Measurements from ENCODE around the gene CDC42BPB.

Gene CDC42BPB

GRCh38 chr14:102914474-102915291 lies 142.7 kb downstream of the CDC42BPB start:
- no peak overlapping the region for H3K4me3 ChIP-seq (ENCODE audit: low read depth, low read length)
- TF ChIP-seq, protein P1, sequence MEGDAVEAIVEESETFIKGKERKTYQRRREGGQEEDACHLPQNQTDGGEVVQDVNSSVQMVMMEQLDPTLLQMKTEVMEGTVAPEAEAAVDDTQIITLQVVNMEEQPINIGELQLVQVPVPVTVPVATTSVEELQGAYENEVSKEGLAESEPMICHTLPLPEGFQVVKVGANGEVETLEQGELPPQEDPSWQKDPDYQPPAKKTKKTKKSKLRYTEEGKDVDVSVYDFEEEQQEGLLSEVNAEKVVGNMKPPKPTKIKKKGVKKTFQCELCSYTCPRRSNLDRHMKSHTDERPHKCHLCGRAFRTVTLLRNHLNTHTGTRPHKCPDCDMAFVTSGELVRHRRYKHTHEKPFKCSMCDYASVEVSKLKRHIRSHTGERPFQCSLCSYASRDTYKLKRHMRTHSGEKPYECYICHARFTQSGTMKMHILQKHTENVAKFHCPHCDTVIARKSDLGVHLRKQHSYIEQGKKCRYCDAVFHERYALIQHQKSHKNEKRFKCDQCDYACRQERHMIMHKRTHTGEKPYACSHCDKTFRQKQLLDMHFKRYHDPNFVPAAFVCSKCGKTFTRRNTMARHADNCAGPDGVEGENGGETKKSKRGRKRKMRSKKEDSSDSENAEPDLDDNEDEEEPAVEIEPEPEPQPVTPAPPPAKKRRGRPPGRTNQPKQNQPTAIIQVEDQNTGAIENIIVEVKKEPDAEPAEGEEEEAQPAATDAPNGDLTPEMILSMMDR (IDR thresholded peaks at IDR 0.05; ENCODE audit: low read depth, low read length), result no peak

DNA sequence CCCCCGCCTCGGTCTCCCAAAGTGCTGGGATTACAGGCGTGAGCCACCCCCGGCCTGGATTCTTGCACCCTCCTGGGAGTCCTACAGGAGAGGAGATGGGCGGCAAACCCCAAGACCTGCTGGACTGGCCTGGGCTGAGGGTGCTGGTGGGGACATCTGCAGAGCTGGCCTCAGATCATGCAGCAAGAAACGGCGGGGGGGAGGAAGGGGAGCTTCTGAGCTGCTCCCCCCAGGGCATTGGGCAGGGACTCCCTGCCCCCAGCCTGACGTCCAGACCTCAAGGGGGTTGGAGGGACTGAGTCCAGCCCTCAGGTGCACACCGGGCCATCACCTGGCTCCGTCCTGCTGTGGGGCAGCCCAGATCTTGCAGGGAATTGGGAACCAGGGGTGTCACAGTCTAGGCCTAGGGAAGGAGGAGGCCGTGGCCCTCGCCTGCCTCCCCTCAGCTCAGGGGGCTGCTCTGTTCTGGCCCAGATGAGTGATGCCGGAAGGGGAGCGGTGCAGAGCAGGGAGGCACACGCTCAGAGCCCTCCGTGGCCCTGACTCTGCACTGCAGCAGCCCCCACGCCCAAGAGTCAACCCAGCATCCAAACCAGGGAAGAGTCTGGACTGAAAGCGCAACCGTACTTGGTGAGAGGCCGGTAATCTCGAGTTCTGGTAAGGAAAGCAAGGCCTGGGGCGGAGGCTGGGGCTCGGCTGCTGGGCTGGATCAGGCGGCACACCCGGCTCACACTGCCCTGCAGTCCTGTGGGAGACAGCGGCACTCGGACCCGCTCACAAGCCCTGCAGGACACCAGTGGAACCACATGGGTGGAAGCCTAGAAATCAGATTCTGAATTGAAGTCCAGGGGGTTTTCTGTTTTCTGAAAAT lies 143.8 kb downstream of the CDC42BPB start:
- TF ChIP-seq, protein P1 (IDR thresholded peaks at IDR 0.05; ENCODE audit: low read depth, low read length), result no peak
- no peak overlapping the region for H3K4me3 ChIP-seq (ENCODE audit: low read depth, low read length)

DNA sequence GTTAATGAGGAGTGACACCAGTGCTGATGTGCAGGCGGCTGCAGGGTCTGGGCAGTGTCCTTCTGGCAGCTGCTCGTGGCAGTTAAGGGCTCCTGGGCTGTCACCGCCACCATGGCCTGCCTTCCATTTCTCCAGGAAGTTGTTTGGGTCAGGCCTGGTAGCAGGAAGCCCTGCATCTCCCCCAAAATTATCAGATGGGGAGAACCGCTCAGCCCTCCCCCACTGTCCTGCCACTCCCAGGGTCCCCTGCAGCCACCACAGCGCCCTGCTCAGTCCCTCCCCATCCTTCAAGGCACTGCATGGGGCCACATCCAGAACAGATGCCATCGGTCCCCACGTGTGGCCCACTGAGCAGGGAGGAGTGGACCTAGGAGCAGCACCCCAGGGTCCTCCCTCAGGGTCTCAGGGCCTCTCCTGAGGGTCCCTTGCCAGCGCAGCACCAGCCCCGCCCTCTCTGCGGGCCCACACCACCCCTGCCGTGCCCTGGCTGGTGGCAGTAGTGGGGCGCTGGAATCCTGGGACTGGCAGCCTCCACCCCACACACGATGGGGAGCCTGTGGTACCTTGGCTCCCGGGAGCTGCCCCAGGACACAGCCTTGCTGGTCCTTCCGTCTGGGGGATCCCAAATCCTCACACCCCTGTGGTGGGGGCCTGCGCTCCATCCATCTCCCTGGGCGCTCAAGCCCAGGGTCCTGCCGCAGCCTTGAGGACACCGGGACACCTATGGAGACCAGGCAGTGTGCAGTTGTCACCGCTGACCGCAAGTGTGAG lies 145.2 kb downstream of the CDC42BPB start:
- TF ChIP-seq, protein P1 (IDR thresholded peaks at IDR 0.05; ENCODE audit: low read depth, low read length), result no peak
- H3K4me3 ChIP-seq (ENCODE audit: low read depth, low read length), result no peak overlapping the region

GRCh38 chr14:102911541-102911951 lies 145.8 kb downstream of the CDC42BPB start:
- TF ChIP-seq, protein P1 (IDR thresholded peaks at IDR 0.05; ENCODE audit: low read depth, low read length), result no peak

DNA sequence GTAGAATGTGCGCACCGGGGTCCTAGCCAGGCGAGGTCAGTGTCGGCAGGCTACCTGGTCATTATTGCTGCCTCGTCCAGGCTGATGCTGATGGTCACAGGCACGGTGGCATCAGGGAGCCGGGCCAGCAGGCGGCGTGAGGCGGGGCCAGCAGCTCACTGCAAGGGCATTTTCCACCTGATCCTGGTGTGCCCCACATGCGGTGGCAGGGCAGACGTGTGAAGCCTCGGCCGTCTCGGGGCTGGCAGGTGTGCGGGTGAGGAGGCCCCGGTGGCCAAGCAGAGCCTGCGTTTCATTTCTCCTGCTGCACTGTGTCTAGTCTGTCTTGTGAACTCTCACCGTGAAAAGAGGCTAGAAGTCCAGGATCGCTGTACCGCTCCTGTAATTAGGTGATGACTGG lies 146.9 kb downstream of the CDC42BPB start:
- no peak overlapping the region for H3K4me3 ChIP-seq (ENCODE audit: low read depth, low read length)
- TF ChIP-seq, protein P1 (IDR thresholded peaks at IDR 0.05; ENCODE audit: low read depth, low read length), result no peak

More at GRCh38 chr14:102911541-102911951, 145.8 kb downstream of the CDC42BPB start:
- no peak overlapping the region for H3K4me3 ChIP-seq (ENCODE audit: low read depth, low read length)

DNA sequence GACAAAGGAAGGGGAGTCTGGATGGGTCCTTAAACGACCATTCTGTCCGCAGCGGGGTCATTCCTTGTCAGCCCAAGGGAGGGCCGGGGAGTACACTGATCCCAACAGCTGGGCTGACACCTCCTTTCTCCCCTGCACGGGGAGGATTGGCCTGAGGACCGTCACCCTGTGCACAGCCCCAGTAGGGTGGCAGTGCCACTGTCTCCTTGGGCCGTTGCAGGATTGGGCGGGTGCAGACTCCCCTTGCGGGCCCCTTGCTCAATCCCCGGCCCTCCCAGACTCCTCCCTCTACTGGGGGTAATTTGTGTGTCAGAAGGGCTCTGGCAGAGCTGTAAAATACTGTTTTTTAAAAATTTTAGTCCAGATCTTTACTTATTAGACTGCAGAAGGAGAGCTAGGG lies 147.4 kb downstream of the CDC42BPB start:
- no peak overlapping the region for H3K4me3 ChIP-seq (ENCODE audit: low read depth, low read length)
- TF ChIP-seq, protein P1 (IDR thresholded peaks at IDR 0.05; ENCODE audit: low read depth, low read length), result no peak

All from WI38 (cell line).